ENCODE measurements around the gene CHMP2A. TPM values are rescaled to one million over a fixed set of nuclear protein-coding genes. Genes with fewer than 3 reads are reported as not detected.

The CHMP2A gene
- total RNA-seq, 1 donor from 2014 or later = 86.5 TPM

GRCh38 chr19:58536852-58537798, 17.8 kb downstream of the CHMP2A start:
- no peaks in the 10 kb centered on the region for H3K9me3 Mint-ChIP-seq
- DNase-seq (ENCODE audit: low spot score in 2 of 2, unreplicated experiment in 2 of 2) = no peak
- peak overlapping the region; percentile 69 for H3K4me3 Mint-ChIP-seq
- H3K36me3 Mint-ChIP-seq = no peaks in the 10 kb centered on the region
- no peak overlapping the region for H3K27ac Mint-ChIP-seq
- peaks cover 5% of the 10 kb centered on the region for H3K4me1 Mint-ChIP-seq
- peaks cover 23% of the 10 kb centered on the region for H3K27me3 Mint-ChIP-seq (ENCODE audit: low read depth)
- TF ChIP-seq, protein P1, sequence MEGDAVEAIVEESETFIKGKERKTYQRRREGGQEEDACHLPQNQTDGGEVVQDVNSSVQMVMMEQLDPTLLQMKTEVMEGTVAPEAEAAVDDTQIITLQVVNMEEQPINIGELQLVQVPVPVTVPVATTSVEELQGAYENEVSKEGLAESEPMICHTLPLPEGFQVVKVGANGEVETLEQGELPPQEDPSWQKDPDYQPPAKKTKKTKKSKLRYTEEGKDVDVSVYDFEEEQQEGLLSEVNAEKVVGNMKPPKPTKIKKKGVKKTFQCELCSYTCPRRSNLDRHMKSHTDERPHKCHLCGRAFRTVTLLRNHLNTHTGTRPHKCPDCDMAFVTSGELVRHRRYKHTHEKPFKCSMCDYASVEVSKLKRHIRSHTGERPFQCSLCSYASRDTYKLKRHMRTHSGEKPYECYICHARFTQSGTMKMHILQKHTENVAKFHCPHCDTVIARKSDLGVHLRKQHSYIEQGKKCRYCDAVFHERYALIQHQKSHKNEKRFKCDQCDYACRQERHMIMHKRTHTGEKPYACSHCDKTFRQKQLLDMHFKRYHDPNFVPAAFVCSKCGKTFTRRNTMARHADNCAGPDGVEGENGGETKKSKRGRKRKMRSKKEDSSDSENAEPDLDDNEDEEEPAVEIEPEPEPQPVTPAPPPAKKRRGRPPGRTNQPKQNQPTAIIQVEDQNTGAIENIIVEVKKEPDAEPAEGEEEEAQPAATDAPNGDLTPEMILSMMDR (IDR thresholded peaks at IDR 0.05; ENCODE audit: unreplicated experiment) = no peak

DNA sequence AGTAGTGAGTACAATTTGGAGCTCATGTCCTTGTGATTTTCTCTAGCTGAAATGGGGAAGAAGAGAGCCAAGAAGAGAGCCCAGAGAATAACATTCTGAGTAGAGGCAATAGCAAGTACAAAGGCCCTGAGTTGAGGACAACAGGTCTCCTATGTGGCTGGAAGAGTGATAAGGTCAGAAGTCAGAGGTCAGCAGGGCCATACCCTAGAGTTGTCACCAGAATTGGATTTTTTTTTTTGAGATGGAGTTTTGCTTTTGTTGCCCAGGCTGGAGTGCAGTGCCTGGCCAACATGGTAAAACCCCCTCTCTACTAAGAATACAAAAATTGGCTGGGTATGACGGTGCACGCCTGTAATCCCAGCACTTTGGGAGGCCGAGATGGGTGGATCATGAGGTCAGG, 19.0 kb downstream of the CHMP2A start:
- Mint-ChIP-seq H3K36me3 (no peaks in the 10 kb centered on the region), H3K4me1 (peaks cover 5% of the 10 kb centered on the region), H3K4me3 (no peak overlapping the region), H3K27ac (no peak overlapping the region), H3K27me3 (ENCODE audit: low read depth) (peaks cover 28% of the 10 kb centered on the region), H3K9me3 (no peaks in the 10 kb centered on the region)
- TF ChIP-seq, protein P1 (IDR thresholded peaks at IDR 0.05; ENCODE audit: unreplicated experiment) = no peak
- no peak for DNase-seq (ENCODE audit: low spot score in 2 of 2, unreplicated experiment in 2 of 2)

DNA sequence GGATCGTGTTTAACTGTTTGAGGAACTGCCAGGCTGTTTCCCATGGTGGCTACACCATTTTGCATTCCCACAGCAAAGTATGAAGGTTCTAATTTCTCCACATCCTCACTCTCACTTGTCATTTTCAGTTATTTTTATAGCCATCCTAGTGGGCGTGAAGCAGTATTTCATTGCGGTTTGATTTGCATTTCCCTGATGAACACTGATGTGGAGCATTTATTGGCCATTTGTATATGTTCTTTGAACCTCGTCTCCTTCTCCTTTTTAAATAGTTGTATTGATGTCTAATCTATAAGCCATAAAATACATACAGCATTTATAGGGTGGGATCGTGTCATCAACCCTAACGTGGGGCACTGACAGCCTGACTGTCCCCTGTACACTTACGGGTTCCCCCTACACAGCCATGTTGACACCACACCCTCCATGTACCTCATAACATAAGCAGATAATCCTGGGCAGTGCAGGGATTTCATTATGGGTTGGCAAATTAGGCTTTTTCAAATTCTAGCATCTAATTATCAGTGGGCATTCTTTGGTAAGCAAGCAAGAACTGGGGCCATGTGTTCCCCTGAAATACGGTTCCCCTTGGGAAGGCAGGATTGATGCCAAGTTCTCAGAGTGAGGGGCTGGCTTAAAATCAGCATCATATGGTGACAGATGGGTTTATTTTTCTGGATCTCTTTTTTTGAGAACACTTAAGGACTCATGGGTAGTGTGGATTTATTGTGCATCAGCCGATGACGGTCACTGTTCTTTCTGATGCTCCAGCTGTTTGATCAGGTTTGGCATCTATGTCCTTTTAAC, 23.7 kb downstream of the CHMP2A start:
- no peak overlapping the region for H3K4me3 Mint-ChIP-seq
- H3K27ac Mint-ChIP-seq = no peak overlapping the region
- no peaks in the 10 kb centered on the region for H3K4me1 Mint-ChIP-seq
- no peaks in the 10 kb centered on the region for H3K36me3 Mint-ChIP-seq
- TF ChIP-seq, protein P1 (IDR thresholded peaks at IDR 0.05; ENCODE audit: unreplicated experiment) = no peak
- no peak for DNase-seq (ENCODE audit: low spot score in 2 of 2, unreplicated experiment in 2 of 2)
- H3K9me3 Mint-ChIP-seq = no peaks in the 10 kb centered on the region
- H3K27me3 Mint-ChIP-seq (ENCODE audit: low read depth) = peaks cover 20% of the 10 kb centered on the region

- H3K4me1 Mint-ChIP-seq = no peaks in the 10 kb centered on the region
- H3K27ac Mint-ChIP-seq = no peak overlapping the region
- DNase-seq (ENCODE audit: low spot score in 2 of 2, unreplicated experiment in 2 of 2) = no peak
- H3K27me3 Mint-ChIP-seq (ENCODE audit: low read depth) = peaks cover 20% of the 10 kb centered on the region
- no peaks in the 10 kb centered on the region for H3K9me3 Mint-ChIP-seq
- TF ChIP-seq, protein P1 (IDR thresholded peaks at IDR 0.05; ENCODE audit: unreplicated experiment) = no peak
- no peak overlapping the region for H3K4me3 Mint-ChIP-seq
- H3K36me3 Mint-ChIP-seq = no peaks in the 10 kb centered on the region
Observed at GRCh38 chr19:58529405-58529804, 25.5 kb downstream of the CHMP2A start.

DNA sequence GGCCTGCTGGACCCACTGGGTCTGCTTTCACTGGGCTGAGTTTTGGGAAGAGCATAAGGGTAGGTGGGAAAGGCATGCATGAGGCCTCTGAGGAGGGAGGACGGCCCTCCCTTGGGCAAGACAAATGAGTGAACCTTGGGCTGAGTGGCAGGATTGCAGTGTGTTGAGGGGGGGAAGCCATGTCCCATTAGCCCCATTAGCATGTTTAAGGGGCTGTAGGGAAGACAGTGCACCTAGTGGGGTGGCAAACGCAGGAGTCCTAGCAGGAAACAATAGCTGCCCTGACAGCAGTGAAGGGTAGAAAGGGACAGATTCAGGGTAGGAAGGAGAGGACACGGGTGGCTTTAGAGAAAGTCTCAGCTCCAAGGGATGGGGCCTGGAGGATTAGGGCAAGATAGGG, 32.2 kb downstream of the CHMP2A start:
- no peak for DNase-seq (ENCODE audit: low spot score in 2 of 2, unreplicated experiment in 2 of 2)
- Mint-ChIP-seq H3K27me3 (ENCODE audit: low read depth) (no peaks in the 10 kb centered on the region), H3K36me3 (no peaks in the 10 kb centered on the region), H3K9me3 (no peaks in the 10 kb centered on the region), H3K27ac (no peak overlapping the region), H3K4me1 (peaks cover 21% of the 10 kb centered on the region), H3K4me3 (no peak overlapping the region)
- TF ChIP-seq, protein P1 (IDR thresholded peaks at IDR 0.05; ENCODE audit: unreplicated experiment) = no peak
